GM18858 (cell line): Measurements from ENCODE around the gene RPS21.

Source experiments
- ATAC-seq: cut with Tn5 transposase; IDR thresholded peaks from one replicate; pipeline ENCODE4 v1.9.1; 2021; ENCODE audit not compliant: unreplicated experiment

RPS21 gene

GRCh38 chr20:62394248-62395245 is 7.6 kb downstream of the RPS21 start:
- no peak for ATAC-seq

GRCh38 chr20:62395311-62396242 is 8.7 kb downstream of the RPS21 start:
- ATAC-seq: no peak

GRCh38 chr20:62396367-62397239 is 9.7 kb downstream of the RPS21 start:
- ATAC-seq: no peak

DNA sequence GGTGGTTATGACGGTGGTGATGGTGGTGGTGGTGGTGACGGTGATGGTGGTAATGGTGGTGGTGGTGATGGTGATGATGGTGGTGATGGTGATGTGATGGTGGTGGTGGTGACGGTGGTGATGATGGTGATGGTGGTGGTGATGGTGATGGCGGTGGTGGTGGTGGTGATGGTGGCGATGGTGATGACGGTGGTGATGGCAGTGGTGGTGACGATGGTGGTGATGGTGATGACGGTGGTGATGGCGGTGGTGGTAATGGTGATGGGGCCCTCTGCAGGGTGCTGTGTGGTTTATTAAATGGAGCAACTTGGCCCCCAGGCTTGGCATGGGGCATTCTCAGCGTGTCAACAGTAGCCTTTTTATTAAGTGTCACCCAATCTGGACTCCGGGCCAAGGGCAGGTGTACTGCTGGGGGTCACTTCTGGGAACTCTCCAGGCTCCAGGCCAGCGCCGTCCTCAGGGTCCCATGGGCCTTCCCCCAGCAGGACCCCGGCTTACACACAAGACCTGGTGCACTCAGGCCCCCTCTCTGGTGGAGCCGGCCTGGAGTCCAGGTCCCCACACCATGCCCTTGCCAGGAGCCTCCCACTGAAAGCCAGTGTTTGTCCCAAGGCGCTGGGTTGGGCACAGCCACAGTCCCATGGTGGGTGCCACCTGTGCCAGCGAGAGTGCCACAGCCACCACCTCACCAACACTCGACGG is 11.4 kb downstream of the RPS21 start:
- no peak for ATAC-seq

DNA sequence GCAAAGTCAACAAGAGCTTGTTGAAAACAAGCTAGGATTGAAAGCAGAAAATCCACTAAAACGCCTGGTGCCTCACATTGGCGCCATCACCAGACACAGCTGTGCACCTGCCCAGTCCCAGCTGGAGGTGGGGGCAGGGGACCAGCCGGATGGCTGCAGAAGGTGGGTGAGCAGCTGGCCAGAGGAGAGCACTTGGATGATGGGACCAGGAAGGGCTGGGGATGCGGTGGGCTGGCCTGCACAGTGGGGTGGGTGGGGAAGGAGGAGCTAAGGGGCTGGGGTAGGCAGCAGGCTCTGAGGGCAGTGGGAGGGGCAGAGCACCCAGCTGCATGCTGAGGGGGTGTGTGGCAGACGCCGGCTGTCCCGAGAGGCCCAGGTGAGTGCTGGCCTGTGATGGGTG is 13.1 kb downstream of the RPS21 start:
- ATAC-seq: no peak

GRCh38 chr20:62400541-62400940 is 13.6 kb downstream of the RPS21 start:
- no peak for ATAC-seq

DNA sequence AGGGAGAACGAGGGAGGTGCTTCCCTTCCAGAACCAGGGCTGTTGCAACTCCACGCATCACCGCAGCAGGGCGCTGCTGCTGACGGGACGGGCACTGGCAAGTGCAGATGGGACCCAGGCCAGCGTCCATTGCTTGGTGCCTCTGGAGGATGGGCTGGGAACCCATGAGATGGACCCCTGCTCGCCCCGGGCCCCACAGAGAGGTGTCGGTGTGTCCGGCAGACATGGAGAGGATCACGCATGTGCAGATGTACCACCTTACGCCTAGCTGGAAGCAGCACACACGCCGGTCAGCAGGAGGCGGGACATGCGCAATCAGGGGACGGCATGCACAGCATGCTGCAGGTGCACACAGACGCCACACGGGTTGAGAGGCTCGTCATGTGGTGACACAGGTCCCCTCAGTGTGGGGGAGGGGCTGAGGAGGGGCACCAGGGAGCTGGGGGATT is 14.5 kb downstream of the RPS21 start:
- ATAC-seq: no peak

DNA sequence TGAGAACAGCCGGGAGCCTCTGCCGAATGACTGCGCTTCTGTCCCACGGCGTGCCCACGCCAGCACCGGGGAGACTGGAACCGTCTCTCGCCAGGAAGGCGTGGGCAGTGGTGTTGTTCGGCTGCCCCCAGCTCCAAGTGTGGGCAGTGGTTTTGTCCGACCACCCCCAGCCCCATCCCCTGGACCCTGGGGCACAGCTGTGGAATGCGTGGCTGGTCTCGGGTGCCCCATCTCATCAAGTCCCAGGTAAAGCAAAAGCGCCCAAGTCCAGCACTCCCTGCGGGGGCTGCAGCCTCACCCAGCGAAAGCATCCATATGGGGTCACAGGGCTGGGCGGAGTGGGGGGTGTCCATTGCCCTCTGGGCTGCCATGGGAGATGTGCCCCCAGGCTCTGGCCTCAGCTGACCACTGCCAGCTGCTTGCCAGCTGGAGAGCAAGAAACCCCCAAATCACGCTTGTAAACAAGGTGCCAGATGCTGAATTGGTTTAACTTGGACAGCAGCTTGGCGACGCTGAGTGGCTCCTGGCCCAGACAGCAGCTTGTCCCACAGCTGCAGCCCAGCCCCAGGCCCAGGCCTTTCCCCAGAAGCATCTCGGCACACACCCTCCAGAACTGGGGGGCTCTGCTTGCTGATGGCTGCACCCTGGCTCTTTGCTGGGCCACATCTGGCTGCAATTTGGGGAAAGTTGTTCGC is 15.7 kb downstream of the RPS21 start:
- no peak for ATAC-seq

- ATAC-seq: no peak
Observed at GRCh38 chr20:62403331-62403730, 16.4 kb downstream of the RPS21 start.

- no peak for ATAC-seq
Observed at GRCh38 chr20:62404112-62404665, 17.3 kb downstream of the RPS21 start.

DNA sequence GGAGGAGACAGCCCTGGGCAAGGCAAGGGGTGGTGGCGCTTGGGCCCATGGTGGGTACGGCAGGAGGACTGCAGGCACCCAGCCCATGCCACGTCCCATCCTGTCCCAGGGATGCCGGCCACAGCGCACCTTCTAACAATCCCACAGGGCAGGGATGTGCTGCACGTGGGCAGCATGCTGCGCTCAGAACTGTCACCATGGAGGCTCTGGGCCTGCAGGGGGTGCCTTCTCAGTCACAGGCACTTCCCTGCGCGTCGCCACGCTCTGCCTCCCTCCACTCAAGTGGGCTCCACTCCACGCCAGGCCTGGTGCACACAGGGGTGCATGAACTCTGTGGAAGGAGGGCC is 17.8 kb downstream of the RPS21 start:
- no peak for ATAC-seq

- ATAC-seq: no peak
Observed at GRCh38 chr20:62405108-62405980, 18.4 kb downstream of the RPS21 start.

DNA sequence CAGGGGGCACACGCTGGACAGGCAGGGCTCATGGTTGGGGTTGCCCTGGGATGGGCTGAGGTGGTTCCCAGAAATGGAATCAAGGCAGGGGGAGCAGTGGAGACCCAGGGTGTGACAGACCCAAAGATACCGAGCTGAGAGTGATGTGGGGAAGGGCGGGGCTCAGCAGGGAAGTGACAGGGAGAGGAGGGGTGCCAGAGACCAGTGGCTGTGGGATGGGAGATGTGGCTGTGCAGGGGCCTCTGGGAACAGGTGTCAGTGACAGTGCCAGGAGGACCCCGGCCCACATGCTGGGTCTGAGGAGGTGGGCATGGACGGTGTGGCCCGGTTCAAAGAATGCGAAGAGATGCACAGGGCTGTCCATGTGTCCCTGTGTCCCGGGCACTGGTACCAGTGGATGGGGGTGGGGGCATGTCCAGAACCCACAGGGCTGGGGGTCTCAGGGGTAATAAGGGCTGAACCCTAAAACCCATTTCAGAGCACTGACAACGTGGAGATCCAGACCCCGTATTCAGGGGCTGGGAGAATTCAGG is 19.1 kb downstream of the RPS21 start:
- no peak for ATAC-seq

DNA sequence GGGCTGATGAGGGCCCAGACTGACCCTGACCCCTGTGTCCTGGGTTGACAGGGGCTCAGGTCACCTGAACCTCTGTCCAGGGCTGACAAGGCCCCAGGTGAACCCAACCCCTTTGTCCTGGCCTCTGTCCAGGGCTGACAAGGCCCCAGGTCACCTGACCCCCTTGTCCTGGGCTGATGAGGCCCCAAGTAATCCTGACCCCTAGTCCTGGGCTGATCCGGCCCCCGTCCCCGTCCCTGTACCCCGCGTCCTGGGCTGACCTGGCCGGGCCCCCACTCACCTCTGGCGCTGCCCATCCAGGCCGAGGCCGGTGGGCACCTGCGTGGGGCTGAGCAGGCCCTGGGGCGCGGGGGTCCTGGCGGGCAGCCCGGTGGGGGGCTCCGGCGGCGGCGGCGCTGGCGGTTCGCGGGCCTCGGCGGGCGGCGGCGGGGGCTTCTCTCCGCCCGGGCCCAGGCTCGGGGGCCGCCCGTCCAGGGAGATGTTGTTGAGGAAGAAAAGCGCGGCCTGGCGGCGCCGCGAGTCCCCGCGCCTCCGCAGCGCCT is 19.8 kb downstream of the RPS21 start:
- no peak for ATAC-seq

- ATAC-seq: peak; percentile 83
Observed at GRCh38 chr20:62407221-62407992, 20.5 kb downstream of the RPS21 start, which contains the start of gene CABLES2. CABLES2 (minus strand) TSS chr20:62407285; CDS start chr20:62407276, 9 bp downstream.

DNA sequence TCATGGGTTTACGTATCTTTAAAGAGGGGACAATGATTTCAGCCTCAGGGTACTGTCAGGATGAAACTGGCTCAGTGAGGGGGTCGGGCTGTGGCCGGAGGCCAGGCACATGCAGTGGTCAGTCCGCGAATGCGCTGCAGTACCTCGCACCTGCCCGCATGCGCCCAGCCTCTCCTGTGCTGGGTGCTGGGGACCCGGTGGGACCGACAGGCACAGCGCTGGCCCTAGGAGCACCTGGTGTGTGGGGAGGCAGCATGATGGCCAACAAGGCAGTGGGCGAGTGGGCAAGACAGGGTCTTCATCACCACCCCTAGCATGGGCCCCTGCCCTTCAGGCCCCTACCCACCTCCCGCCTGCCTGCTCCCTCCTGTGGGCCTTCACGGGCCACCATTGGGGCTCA is 21.2 kb downstream of the RPS21 start:
- ATAC-seq: no peak

GRCh38 chr20:62408640-62409039 is 21.7 kb downstream of the RPS21 start:
- ATAC-seq: no peak
